ENCODE data around the gene TUBA3E. TPM values are rescaled to one million over a fixed set of nuclear protein-coding genes. Genes with fewer than 3 reads are reported as not detected.
"Not testable (repeated sequence)": the region's sequence is repeated elsewhere in the genome, so short reads cannot be mapped to it uniquely, and the experiment has no call there.

Gene TUBA3E
- total RNA-seq, 1 donor from 2014 or later: 47.1 TPM

GRCh38 chr2:130195089-130195635 is 3.1 kb downstream of the TUBA3E start:
- H3K4me1 ChIP-seq; H3K9me3 ChIP-seq (replicated peaks); intact Hi-C loops (cut with micrococcal nuclease); H3K27me3 ChIP-seq (ENCODE audit: low read depth); H3K36me3 ChIP-seq: not testable (repeated sequence)
- peak overlapping the region; percentile 93 for H3K27ac ChIP-seq (replicated peaks)
- peak; percentile 25 for DNase-seq
- H3K4me3 ChIP-seq: peak overlapping the region; percentile 57

GRCh38 chr2:130193824-130194223 is 4.4 kb downstream of the TUBA3E start:
- H3K36me3 ChIP-seq; intact Hi-C loops (cut with micrococcal nuclease); H3K9me3 ChIP-seq (replicated peaks); H3K4me1 ChIP-seq; H3K27ac ChIP-seq (replicated peaks); H3K27me3 ChIP-seq (ENCODE audit: low read depth); DNase-seq: not testable (repeated sequence)
- peak overlapping the region; percentile 57 for H3K4me3 ChIP-seq

GRCh38 chr2:130192451-130192850 is 5.8 kb downstream of the TUBA3E start:
- H3K9me3 ChIP-seq (replicated peaks); H3K27ac ChIP-seq (replicated peaks); intact Hi-C loops (cut with micrococcal nuclease); H3K27me3 ChIP-seq (ENCODE audit: low read depth); H3K36me3 ChIP-seq; DNase-seq; H3K4me1 ChIP-seq: not testable (repeated sequence)
- peak overlapping the region; percentile 57 for H3K4me3 ChIP-seq

GRCh38 chr2:130191319-130191718 is 6.9 kb downstream of the TUBA3E start:
- intact Hi-C loops (cut with micrococcal nuclease); H3K27me3 ChIP-seq (ENCODE audit: low read depth); H3K27ac ChIP-seq (replicated peaks); DNase-seq; H3K36me3 ChIP-seq; H3K4me1 ChIP-seq; H3K4me3 ChIP-seq; H3K9me3 ChIP-seq (replicated peaks): not testable (repeated sequence)

DNA sequence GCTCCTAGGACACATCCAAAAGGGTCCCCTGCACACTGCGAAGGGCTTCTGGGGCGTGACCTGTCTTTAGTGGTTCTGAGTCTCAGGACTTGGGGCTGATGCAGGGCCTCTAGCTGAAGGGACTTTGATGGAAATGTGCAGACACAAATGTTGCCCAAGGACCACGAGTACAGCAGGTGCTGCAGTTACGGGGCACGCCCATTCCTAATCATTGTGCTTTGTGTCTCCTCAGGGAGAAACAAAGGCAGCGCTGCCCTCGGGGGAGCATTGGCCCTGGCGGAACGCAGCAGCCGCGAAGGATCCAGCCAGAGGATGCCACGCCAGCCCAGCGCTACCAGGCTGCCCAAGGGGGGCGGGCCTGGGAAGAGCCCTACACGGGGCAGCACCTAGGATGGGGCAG is 8.0 kb downstream of the TUBA3E start:
- peaks cover 10% of the 10 kb centered on the region for H3K36me3 ChIP-seq
- intact Hi-C loops (cut with micrococcal nuclease): no loop called here
- no peaks in the 10 kb centered on the region for H3K9me3 ChIP-seq (replicated peaks)
- no peaks in the 10 kb centered on the region for H3K27me3 ChIP-seq (ENCODE audit: low read depth)
- no peak for DNase-seq
- peaks cover 5% of the 10 kb centered on the region for H3K4me1 ChIP-seq
- no peak overlapping the region for H3K27ac ChIP-seq (replicated peaks)
- H3K4me3 ChIP-seq: no peak overlapping the region
- TF ChIP-seq, protein P1, sequence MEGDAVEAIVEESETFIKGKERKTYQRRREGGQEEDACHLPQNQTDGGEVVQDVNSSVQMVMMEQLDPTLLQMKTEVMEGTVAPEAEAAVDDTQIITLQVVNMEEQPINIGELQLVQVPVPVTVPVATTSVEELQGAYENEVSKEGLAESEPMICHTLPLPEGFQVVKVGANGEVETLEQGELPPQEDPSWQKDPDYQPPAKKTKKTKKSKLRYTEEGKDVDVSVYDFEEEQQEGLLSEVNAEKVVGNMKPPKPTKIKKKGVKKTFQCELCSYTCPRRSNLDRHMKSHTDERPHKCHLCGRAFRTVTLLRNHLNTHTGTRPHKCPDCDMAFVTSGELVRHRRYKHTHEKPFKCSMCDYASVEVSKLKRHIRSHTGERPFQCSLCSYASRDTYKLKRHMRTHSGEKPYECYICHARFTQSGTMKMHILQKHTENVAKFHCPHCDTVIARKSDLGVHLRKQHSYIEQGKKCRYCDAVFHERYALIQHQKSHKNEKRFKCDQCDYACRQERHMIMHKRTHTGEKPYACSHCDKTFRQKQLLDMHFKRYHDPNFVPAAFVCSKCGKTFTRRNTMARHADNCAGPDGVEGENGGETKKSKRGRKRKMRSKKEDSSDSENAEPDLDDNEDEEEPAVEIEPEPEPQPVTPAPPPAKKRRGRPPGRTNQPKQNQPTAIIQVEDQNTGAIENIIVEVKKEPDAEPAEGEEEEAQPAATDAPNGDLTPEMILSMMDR (IDR thresholded peaks at IDR 0.05; ENCODE audit: borderline replicate concordance): no peak

DNA sequence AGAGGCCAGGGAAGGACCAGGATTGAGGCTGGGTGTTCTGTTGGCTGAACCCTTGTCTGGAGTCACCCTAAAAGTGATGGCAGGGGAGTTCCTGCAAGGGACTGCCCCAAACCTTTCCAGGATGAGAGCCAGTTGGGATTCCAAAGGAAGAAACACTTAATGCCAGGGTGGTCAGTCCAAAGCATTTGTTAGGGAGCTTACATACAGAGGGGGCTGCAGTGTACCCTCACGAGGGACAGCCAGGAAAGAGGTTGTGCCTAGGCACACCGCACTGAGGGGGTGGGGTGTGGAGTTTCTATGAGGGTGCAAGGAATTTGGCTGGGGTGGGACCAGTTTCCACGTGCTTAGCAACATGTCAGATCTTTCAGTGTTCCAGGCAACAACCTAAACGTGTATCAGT is 9.3 kb downstream of the TUBA3E start:
- H3K27ac ChIP-seq (replicated peaks); H3K36me3 ChIP-seq; intact Hi-C loops (cut with micrococcal nuclease); H3K9me3 ChIP-seq (replicated peaks); H3K27me3 ChIP-seq (ENCODE audit: low read depth); H3K4me3 ChIP-seq; DNase-seq: not testable (repeated sequence)
- H3K4me1 ChIP-seq: peaks cover 12% of the 10 kb centered on the region

GRCh38 chr2:130187859-130188792 is 10.1 kb downstream of the TUBA3E start:
- H3K27me3 ChIP-seq (ENCODE audit: low read depth); H3K36me3 ChIP-seq; H3K4me3 ChIP-seq; intact Hi-C loops (cut with micrococcal nuclease); H3K9me3 ChIP-seq (replicated peaks); DNase-seq; H3K27ac ChIP-seq (replicated peaks): not testable (repeated sequence)
- H3K4me1 ChIP-seq: peaks cover 20% of the 10 kb centered on the region

DNA sequence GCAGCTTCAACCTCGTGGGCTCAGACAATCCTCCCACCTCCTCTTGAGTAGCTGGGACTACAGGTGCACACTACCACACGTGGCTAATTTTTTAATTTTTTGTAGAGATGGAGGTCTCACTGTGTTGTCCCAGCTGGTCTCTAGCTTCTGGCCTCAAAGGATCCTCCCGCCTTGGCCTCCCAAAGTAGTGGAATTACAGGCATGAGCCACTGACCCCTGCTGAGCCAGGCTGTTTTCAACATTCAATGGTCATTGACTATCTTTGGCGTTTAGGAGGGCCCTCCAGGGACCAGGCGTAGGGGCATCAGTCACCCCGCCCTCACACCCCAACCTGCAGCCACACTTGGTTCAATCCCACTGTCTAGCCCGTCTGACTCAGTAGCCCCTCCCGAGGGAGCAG is 11.0 kb downstream of the TUBA3E start:
- H3K4me3 ChIP-seq: no peak overlapping the region
- DNase-seq: no peak
- H3K36me3 ChIP-seq: peaks cover 10% of the 10 kb centered on the region
- TF ChIP-seq, protein P1 (IDR thresholded peaks at IDR 0.05; ENCODE audit: borderline replicate concordance): no peak
- intact Hi-C loops (cut with micrococcal nuclease): no loop called here
- no peaks in the 10 kb centered on the region for H3K27me3 ChIP-seq (ENCODE audit: low read depth)
- no peak overlapping the region for H3K27ac ChIP-seq (replicated peaks)
- peaks cover 25% of the 10 kb centered on the region for H3K4me1 ChIP-seq
- no peaks in the 10 kb centered on the region for H3K9me3 ChIP-seq (replicated peaks)

All from left ventricle myocardium inferior (tissue), 1 donor.